ENCODE results near the gene SLC39A8.

The SLC39A8 gene

DNA sequence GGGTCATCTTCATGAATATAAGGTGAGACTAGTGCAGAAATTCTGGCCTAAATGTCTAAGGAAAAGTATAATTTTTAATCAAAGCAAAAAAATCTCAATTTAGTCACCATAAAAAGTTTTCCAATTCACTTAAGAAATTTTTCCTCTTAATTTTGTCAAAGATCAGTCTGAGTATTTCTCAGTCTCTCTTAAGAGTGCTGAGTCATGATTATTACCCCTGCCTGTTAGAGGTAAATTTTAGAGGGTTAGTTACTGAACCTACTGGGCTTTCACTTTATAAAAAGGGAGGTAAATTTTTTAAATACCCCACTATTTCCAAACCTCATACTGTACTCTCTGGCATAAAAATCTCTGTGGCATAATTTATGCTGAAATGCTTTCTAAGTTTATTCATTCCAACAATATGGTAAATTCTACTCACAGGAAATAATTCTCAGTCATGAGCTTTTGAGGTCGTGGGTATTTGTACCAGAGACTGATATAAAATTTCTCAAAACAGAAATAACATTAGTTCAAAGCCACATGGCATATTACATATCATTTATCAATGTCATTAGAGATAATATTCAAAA, 122.4 kb downstream of the SLC39A8 start:
- DNase-seq, result no peak

DNA sequence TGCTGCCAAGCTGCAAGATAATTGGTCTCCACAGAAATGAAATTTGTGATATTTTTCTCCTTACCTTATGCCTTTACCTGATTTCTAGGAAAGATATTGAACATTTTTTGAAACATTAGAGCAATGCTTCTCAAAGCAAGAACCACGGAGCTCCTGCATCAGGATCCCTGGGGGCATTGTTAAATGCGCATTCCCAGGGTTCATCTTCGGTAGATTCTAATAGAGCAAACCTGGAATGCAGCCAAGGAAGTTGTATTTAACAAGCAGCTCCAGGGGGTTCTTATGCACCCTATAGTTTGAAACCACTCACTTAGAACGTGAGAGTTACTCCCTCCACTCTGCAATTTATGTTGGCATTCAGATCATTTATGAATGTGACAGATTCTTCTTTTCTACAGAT, 126.2 kb downstream of the SLC39A8 start:
- DNase-seq, result no peak

DNA sequence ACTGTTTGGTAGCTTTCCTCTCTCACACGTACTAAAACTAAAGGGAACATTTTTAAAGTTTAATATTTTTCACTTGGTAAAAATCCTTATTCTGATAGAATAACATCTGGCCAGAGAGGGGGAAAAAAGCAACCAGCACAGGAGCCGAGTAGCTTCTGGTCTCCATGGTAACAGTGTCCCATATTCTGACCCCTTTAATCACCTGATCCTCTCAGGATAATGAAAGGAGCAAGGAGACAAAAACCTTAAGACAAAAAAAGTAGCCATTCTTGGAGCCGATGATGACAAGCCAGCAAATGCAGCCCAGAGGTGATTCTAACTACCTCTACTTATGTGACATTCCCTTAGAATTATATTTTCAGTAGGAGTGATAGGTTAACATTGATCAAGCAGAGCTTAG, 126.6 kb downstream of the SLC39A8 start:
- no peak for DNase-seq

DNA sequence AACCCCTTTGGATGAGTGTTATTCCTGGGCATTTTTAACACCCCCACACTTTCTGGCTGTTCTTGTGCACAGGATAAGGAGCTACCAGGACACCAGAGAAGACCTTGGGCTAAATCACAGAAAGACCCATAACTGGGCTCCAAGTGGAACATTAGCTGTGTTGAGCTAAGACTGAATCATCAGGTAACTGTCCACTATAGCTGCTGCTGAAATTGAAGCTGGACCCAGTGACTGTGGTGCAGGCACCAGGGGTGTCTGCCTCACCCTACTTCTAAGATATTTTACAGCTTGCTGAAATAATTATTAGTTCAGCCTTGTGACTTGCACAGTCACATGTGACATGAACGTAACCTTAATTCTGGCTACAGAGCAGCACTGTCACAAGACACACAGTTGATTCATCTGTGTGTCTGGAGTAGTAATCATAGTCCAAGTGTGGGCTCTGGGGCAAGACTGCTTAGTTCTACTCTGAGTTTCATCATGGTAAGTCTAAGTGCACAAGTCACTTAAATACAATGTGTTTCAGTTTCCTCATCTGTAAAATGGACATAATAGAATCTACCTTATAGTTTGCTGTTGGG, 127.4 kb downstream of the SLC39A8 start:
- DNase-seq, result no peak

DNA sequence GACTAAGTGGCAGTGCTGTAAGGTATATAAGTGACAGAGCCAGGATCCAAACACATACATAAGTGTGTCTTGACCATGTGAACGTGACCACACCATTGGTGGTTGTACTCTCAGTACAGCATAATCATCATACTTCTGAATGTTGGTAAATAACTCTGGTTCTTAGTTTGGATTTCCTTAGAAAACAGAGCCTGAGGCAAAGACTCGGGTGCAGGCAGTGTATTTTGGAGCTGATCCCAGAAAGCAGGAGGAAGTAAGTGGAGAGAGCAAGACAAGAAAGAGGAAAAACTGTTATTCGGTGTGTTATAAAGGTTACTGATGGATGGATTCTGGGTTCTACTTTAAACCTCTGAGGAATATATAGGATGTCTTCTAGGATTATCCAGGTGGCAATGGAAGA, 127.9 kb downstream of the SLC39A8 start:
- no peak for DNase-seq

DNA sequence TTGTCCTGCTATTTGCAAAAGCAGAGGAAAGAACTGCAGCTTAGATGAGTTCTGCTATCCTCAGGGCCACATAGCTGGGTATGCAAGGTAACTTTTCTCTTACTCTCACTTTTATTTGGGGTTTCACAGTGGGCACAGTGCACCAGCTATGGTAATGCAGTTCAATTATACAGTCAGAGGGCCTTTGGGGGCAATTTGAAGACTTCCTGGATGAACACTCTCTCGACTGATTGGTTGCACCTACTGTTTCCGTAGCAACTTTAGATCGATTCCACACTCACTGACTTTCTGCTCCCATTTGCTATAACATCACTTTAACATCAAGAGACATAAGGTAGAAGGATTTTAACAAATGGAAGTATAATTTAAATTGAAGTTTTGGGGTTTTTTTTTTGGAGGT, 128.6 kb downstream of the SLC39A8 start:
- no peak for DNase-seq

DNA sequence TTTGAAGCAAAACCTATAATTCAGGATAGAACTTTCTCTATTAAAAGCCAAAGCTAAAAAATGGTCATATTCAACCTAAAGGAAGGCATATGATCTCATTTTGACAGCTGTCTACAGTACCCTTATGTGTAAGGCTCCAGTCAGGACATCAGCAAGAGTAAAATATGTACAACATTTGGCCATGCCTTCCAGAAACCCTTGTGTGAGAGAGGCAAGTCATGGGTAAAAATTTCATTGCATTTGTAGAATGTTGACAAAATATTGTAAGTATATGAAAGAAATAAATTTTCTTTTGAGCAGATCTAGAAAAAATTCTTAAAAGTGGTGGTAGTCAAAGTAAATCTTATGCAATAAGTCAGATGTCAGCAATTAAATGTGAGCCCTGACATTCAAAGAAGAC, 132.3 kb downstream of the SLC39A8 start:
- DNase-seq, result no peak

All from fibroblast of skin of right biceps (primary cell).